OCI-LY7 (cell line): ENCODE results near the gene KIF25.

Experiments
- CTCF ChIP-seq: fragments of 200-600 bp; sonication (generic); conservative IDR thresholded peaks from 2 replicates; pipeline ENCODE4 v1.5.1; 2014; ENCODE audit warnings: mild to moderate bottlenecking, antibody characterized with exemption, low read length, moderate library complexity, mixed read lengths
- EZH2phosphoT487 ChIP-seq: fragments of 200-600 bp; sonication (generic); IDR thresholded peaks from 2 replicates; pipeline ENCODE4 v1.6.1; 2018; ENCODE audit warnings: low read depth, borderline replicate concordance, mild to moderate bottlenecking, mixed run types, antibody characterized with exemption, low read length, moderate library complexity, mixed read lengths

DNA sequence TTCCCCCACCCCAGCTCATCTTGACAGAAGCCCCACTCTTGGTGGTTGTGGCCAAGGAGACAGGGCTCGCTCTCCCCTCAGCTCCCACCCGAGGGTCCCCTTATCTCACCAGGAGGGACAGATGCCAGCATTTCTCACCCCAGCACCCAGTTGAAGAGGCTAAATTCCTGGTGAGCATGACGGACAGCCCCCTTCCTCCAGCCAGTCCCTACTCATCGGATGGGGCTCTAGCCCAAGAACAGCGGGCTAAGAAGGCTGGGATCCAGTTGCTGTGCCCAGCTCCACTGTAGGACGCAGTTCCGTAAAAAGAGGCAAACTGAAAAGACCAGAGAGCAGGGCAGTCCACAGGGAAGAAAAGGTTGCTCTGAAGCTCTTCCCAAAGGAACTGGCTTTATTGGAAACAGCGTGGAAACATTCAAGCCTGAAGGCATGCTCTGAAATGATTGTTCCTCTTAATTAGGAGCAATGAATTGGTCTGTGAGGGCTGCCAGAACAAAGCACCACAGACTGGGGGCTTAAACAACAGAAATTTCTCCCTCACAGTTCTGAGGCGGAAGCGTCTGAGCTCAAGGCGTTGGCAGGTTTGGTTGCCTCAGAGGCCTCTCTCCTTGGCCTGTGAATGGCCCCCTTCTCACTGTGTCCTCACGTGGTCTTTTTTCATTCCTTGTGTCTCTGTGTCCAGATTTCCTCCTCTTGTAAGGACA, 17.9 kb upstream of the KIF25 start:
- no peak for TF ChIP-seq CTCF
- TF ChIP-seq EZH2phosphoT487: no peak
